ENCODE results near the gene STX17.
A peak's percentile ranks its signal among the peaks of the same experiment; 100 is the strongest.
"Not testable (repeated sequence)": the region's sequence is repeated elsewhere in the genome, so short reads cannot be mapped to it uniquely, and the experiment has no call there.

The STX17 gene

GRCh38 chr9:99906403-99907207 is at the start of gene STX17:
Gene STX17, plus strand, starts transcription at chr9:99906654. Its CDS starts 8,586 bp downstream, at chr9:99915240.
- DNase-seq, result peak; percentile 85

- not testable (repeated sequence) for DNase-seq
These were observed 48.9 kb upstream of the STX17 start for GRCh38 chr9:99857576-99857975.

GRCh38 chr9:99858087-99858486 is 48.4 kb upstream of the STX17 start:
- no peak for DNase-seq

GRCh38 chr9:99859243-99859980 is 47.0 kb upstream of the STX17 start:
- no peak for DNase-seq

- DNase-seq, result no peak
These were observed 46.2 kb upstream of the STX17 start for GRCh38 chr9:99860266-99860665.

GRCh38 chr9:99863955-99864354 is 42.5 kb upstream of the STX17 start:
- DNase-seq, result no peak

- DNase-seq, result no peak
These were observed 40.1 kb upstream of the STX17 start for GRCh38 chr9:99866398-99866797.

- DNase-seq, result no peak
These were observed 38.9 kb upstream of the STX17 start for GRCh38 chr9:99867536-99867935.

GRCh38 chr9:99867968-99868367 is 38.5 kb upstream of the STX17 start:
- DNase-seq, result no peak

GRCh38 chr9:99868845-99869244 is 37.6 kb upstream of the STX17 start:
- DNase-seq, result no peak

GRCh38 chr9:99870126-99870525 is 36.3 kb upstream of the STX17 start:
- no peak for DNase-seq

GRCh38 chr9:99873531-99873930 is 32.9 kb upstream of the STX17 start:
- DNase-seq, result no peak

- no peak for DNase-seq
These were observed 32.4 kb upstream of the STX17 start for GRCh38 chr9:99873943-99874584.

GRCh38 chr9:99876190-99876589 is 30.3 kb upstream of the STX17 start:
- DNase-seq, result no peak

GRCh38 chr9:99878651-99879050 is 27.8 kb upstream of the STX17 start:
- DNase-seq, result no peak

GRCh38 chr9:99881769-99882168 is 24.7 kb upstream of the STX17 start:
- no peak for DNase-seq

GRCh38 chr9:99885747-99886146 is 20.7 kb upstream of the STX17 start:
- no peak for DNase-seq

GRCh38 chr9:99889120-99889519 is 17.3 kb upstream of the STX17 start:
- DNase-seq, result no peak

GRCh38 chr9:99894826-99895225 is 11.6 kb upstream of the STX17 start:
- no peak for DNase-seq

GRCh38 chr9:99895510-99895909 is 10.9 kb upstream of the STX17 start:
- no peak for DNase-seq

- no peak for DNase-seq
These were observed 10.3 kb upstream of the STX17 start for GRCh38 chr9:99896119-99896518.

GRCh38 chr9:99903393-99903792 is 3.1 kb upstream of the STX17 start:
- no peak for DNase-seq

GRCh38 chr9:99905833-99906402 is 536 bp upstream of the STX17 start:
- DNase-seq, result no peak

- DNase-seq, result no peak
These were observed 716 bp downstream of the STX17 start for GRCh38 chr9:99907208-99907532.
